Measurements from ENCODE around the gene DGKE. TPM values are rescaled to one million over a fixed set of nuclear protein-coding genes. Genes with fewer than 3 reads are reported as not detected.

Gene DGKE
- total and polyA plus RNA-seq, 2 donors from 2014 or later, result 1.9 to 8.7 TPM

GRCh38 chr17:56898874-56899273 is 64.9 kb downstream of the DGKE start:
- no peak overlapping the region for H3K9ac ChIP-seq (ENCODE audit: low read length in 3 of 3)
- DNase-seq (no peak), FAIRE-seq (no peak)
- H3K4me1 ChIP-seq (ENCODE audit: control insufficient read depth in 2 of 3, insufficient read depth in 2 of 3, low read depth in 1 of 3, low read length in 3 of 3), result no peaks in the 10 kb centered on the region
- H3K27me3 ChIP-seq (ENCODE audit: control insufficient read depth, insufficient read depth, low read length), result no peaks in the 10 kb centered on the region
- no peaks in the 10 kb centered on the region for H3K9me3 ChIP-seq (ENCODE audit: control insufficient read depth in 2 of 3, insufficient read depth in 1 of 3, low read length in 3 of 3)
- no peak for TF ChIP-seq CTCF (IDR thresholded peaks at IDR 0.05; ENCODE audit: borderline replicate concordance, extremely low read depth, insufficient read depth)
- no peak overlapping the region for H3K4me3 ChIP-seq (ENCODE audit: low read length in 3 of 3)
- H3K27ac ChIP-seq (ENCODE audit: low read depth in 2 of 2, low read length in 2 of 2), result no peak overlapping the region
- H3K36me3 ChIP-seq (ENCODE audit: control insufficient read depth in 2 of 3, insufficient read depth in 3 of 3, low read length in 3 of 3), result peaks cover 0 to 51% (median 43%) of the 10 kb centered on the region in 3 donors
- intact Hi-C loops (cut with DNase I), result no loop called here

DNA sequence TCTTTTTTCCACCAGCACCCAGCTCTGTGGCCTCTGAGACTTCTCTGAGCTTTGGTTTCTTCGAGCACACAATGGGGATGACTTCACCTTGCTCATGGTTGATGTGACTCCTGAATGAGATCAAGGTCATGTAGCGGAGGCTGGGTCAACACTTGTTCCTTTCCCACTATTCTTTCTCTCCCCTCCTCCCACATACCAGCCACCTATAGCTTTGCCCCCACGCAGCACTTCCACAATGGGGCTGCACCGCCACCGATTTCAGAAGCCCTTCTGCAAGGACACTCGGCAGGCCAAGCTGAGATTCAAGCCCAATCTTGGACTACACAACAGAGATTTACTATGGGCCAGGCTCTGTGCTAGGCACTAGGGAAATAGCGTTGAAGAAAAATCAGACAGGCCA is 65.5 kb downstream of the DGKE start:
- Histone ChIP-seq H3K4me3 (ENCODE audit: low read length in 3 of 3) (no peak overlapping the region), H3K36me3 (ENCODE audit: control insufficient read depth in 2 of 3, insufficient read depth in 3 of 3, low read length in 3 of 3) (peaks cover 0 to 57% (median 47%) of the 10 kb centered on the region in 3 donors), H3K27me3 (ENCODE audit: control insufficient read depth, insufficient read depth, low read length) (no peaks in the 10 kb centered on the region), H3K9ac (ENCODE audit: low read length in 3 of 3) (no peak overlapping the region), H3K27ac (ENCODE audit: low read depth in 2 of 2, low read length in 2 of 2) (no peak overlapping the region), H3K9me3 (ENCODE audit: control insufficient read depth in 2 of 3, insufficient read depth in 1 of 3, low read length in 3 of 3) (no peaks in the 10 kb centered on the region), H3K4me1 (ENCODE audit: control insufficient read depth in 2 of 3, insufficient read depth in 2 of 3, low read depth in 1 of 3, low read length in 3 of 3) (no peaks in the 10 kb centered on the region)
- FAIRE-seq (no peak), DNase-seq (no peak)
- TF ChIP-seq CTCF (IDR thresholded peaks at IDR 0.05; ENCODE audit: borderline replicate concordance, extremely low read depth, insufficient read depth), result no peak
- intact Hi-C loops (cut with DNase I), result no loop called here

DNA sequence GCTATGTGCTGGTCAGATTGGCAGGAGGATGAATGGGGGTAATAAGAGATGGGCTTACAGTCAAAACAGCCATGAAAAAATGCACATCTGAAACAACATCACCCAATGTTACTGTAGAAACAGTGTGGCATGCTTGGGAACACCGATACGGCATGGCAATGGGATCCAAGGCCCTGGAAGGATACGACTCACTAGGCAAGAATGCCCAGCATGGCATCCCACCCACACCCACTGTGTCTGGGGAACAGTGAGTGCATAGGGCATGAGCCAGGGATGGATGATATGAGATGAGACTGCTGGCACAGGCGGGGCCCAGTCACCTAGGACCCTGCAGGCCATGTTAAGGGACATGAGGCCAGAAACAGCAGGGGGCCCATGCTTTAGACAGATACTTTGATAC is 68.4 kb downstream of the DGKE start:
- Histone ChIP-seq H3K9ac (ENCODE audit: low read length in 3 of 3) (no peak overlapping the region), H3K27me3 (ENCODE audit: control insufficient read depth, insufficient read depth, low read length) (no peaks in the 10 kb centered on the region), H3K36me3 (ENCODE audit: control insufficient read depth in 2 of 3, insufficient read depth in 3 of 3, low read length in 3 of 3) (peaks cover 0 to 48% (median 44%) of the 10 kb centered on the region in 3 donors), H3K4me1 (ENCODE audit: control insufficient read depth in 2 of 3, insufficient read depth in 2 of 3, low read depth in 1 of 3, low read length in 3 of 3) (no peaks in the 10 kb centered on the region), H3K27ac (ENCODE audit: low read depth in 2 of 2, low read length in 2 of 2) (no peak overlapping the region), H3K4me3 (ENCODE audit: low read length in 3 of 3) (no peak overlapping the region), H3K9me3 (ENCODE audit: control insufficient read depth in 2 of 3, insufficient read depth in 1 of 3, low read length in 3 of 3) (no peaks in the 10 kb centered on the region)
- no peak for TF ChIP-seq CTCF (IDR thresholded peaks at IDR 0.05; ENCODE audit: borderline replicate concordance, extremely low read depth, insufficient read depth)
- intact Hi-C loops (cut with DNase I), result no loop called here
- DNase-seq (no peak), FAIRE-seq (no peak)

- no peak for FAIRE-seq
- no peak overlapping the region for H3K9ac ChIP-seq (ENCODE audit: low read length in 3 of 3)
- no peak overlapping the region for H3K27ac ChIP-seq (ENCODE audit: low read depth in 2 of 2, low read length in 2 of 2)
- H3K4me3 ChIP-seq (ENCODE audit: low read length in 3 of 3), result no peak overlapping the region
- H3K4me1 ChIP-seq (ENCODE audit: control insufficient read depth in 2 of 3, insufficient read depth in 2 of 3, low read depth in 1 of 3, low read length in 3 of 3), result no peaks in the 10 kb centered on the region
- DNase-seq, result no peak
- peaks cover 0 to 50% (median 36%) of the 10 kb centered on the region in 3 donors for H3K36me3 ChIP-seq (ENCODE audit: control insufficient read depth in 2 of 3, insufficient read depth in 3 of 3, low read length in 3 of 3)
- intact Hi-C loops (cut with DNase I), result no loop called here
- H3K9me3 ChIP-seq (ENCODE audit: control insufficient read depth in 2 of 3, insufficient read depth in 1 of 3, low read length in 3 of 3), result no peaks in the 10 kb centered on the region
- TF ChIP-seq CTCF (IDR thresholded peaks at IDR 0.05; ENCODE audit: borderline replicate concordance, extremely low read depth, insufficient read depth), result no peak
- H3K27me3 ChIP-seq (ENCODE audit: control insufficient read depth, insufficient read depth, low read length), result no peaks in the 10 kb centered on the region
These were observed 69.6 kb downstream of the DGKE start for GRCh38 chr17:56903560-56903959.
